ENCODE results near the gene KCNK1. TPM values are rescaled to one million over a fixed set of nuclear protein-coding genes. Genes with fewer than 3 reads are reported as not detected.
A peak's percentile ranks its signal among the peaks of the same experiment; 100 is the strongest.

KCNK1 gene
- total RNA-seq, 1 donor from 2014 or later: not detected

DNA sequence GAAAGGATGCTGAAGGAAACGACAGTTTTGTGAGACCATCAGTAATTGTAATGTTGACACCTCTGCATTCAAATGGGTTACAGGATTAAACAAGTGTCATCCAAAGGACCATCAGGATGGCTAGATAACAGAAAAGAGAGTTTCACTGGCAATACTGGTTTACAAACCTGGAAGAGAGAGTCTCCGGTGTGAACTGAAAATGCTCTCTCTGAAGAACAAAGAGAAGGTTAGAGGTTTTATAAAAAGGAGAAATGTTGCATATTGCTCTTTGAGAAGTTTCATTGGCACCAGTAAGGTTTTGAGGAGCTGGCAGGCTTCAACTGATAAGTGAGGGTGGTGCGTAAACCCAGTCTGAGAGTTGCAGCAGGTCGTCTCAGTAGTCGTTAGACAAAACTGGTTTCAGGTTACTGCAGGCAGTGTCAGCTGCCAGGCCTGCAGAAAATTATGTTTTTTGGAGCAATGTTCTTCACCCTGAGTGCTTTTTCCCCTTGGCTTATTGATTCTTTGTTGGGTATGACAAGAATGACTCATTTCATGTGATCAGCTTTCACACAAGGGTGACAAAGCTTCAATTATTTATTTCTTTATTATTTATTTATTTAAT, 42.2 kb downstream of the KCNK1 start:
- peaks cover 5% of the 10 kb centered on the region for H3K4me1 Mint-ChIP-seq (ENCODE audit: low read depth, unreplicated experiment)
- H3K9me3 Mint-ChIP-seq (ENCODE audit: unreplicated experiment): no peaks in the 10 kb centered on the region
- no peak for DNase-seq
- no peak overlapping the region for H3K27ac Mint-ChIP-seq (ENCODE audit: unreplicated experiment)
- TF ChIP-seq, protein P1, sequence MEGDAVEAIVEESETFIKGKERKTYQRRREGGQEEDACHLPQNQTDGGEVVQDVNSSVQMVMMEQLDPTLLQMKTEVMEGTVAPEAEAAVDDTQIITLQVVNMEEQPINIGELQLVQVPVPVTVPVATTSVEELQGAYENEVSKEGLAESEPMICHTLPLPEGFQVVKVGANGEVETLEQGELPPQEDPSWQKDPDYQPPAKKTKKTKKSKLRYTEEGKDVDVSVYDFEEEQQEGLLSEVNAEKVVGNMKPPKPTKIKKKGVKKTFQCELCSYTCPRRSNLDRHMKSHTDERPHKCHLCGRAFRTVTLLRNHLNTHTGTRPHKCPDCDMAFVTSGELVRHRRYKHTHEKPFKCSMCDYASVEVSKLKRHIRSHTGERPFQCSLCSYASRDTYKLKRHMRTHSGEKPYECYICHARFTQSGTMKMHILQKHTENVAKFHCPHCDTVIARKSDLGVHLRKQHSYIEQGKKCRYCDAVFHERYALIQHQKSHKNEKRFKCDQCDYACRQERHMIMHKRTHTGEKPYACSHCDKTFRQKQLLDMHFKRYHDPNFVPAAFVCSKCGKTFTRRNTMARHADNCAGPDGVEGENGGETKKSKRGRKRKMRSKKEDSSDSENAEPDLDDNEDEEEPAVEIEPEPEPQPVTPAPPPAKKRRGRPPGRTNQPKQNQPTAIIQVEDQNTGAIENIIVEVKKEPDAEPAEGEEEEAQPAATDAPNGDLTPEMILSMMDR (IDR thresholded peaks at IDR 0.05; ENCODE audit: partially characterized antibody, unreplicated experiment): no peak
- H3K27me3 Mint-ChIP-seq (ENCODE audit: unreplicated experiment): peaks cover 5% of the 10 kb centered on the region
- H3K36me3 Mint-ChIP-seq (ENCODE audit: unreplicated experiment): no peaks in the 10 kb centered on the region
- no peak overlapping the region for H3K4me3 Mint-ChIP-seq (ENCODE audit: unreplicated experiment)

- Mint-ChIP-seq H3K4me3 (ENCODE audit: unreplicated experiment) (no peak overlapping the region), H3K9me3 (ENCODE audit: unreplicated experiment) (no peaks in the 10 kb centered on the region), H3K36me3 (ENCODE audit: unreplicated experiment) (no peaks in the 10 kb centered on the region), H3K27me3 (ENCODE audit: unreplicated experiment) (peaks cover 5% of the 10 kb centered on the region), H3K27ac (ENCODE audit: unreplicated experiment) (no peak overlapping the region), H3K4me1 (ENCODE audit: low read depth, unreplicated experiment) (peaks cover 10% of the 10 kb centered on the region)
- TF ChIP-seq, protein P1 (IDR thresholded peaks at IDR 0.05; ENCODE audit: partially characterized antibody, unreplicated experiment): no peak
- no peak for DNase-seq
Measured at GRCh38 chr1:233656687-233657086, 42.8 kb downstream of the KCNK1 start.

GRCh38 chr1:233657466-233657865, 43.6 kb downstream of the KCNK1 start:
- Mint-ChIP-seq H3K4me1 (ENCODE audit: low read depth, unreplicated experiment) (peaks cover 14% of the 10 kb centered on the region), H3K27ac (ENCODE audit: unreplicated experiment) (no peak overlapping the region), H3K27me3 (ENCODE audit: unreplicated experiment) (peaks cover 3% of the 10 kb centered on the region), H3K9me3 (ENCODE audit: unreplicated experiment) (no peaks in the 10 kb centered on the region), H3K4me3 (ENCODE audit: unreplicated experiment) (no peak overlapping the region), H3K36me3 (ENCODE audit: unreplicated experiment) (no peaks in the 10 kb centered on the region)
- DNase-seq: no peak
- TF ChIP-seq, protein P1 (IDR thresholded peaks at IDR 0.05; ENCODE audit: partially characterized antibody, unreplicated experiment): no peak

DNA sequence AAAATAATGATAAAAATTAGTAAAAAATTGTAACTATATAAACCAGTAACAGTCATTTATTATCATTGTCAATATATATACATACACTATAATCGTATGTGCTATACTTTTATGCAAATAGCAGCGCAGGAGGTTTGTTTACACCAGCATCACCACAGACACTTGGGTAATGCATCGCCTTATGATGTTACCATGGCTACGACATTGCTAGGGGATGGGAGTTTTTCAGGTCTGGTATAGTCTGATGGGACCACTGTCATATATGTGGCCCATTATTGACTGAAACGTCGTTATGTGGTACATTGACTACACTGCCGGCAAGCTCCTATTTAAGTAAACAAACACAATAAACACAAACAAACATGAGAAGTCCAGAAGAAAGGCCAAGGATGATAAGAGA, 45.6 kb downstream of the KCNK1 start:
- Mint-ChIP-seq H3K4me1 (ENCODE audit: low read depth, unreplicated experiment) (peaks cover 20% of the 10 kb centered on the region), H3K27ac (ENCODE audit: unreplicated experiment) (no peak overlapping the region), H3K36me3 (ENCODE audit: unreplicated experiment) (no peaks in the 10 kb centered on the region), H3K9me3 (ENCODE audit: unreplicated experiment) (no peaks in the 10 kb centered on the region), H3K27me3 (ENCODE audit: unreplicated experiment) (peaks cover 3% of the 10 kb centered on the region), H3K4me3 (ENCODE audit: unreplicated experiment) (no peak overlapping the region)
- no peak for DNase-seq
- TF ChIP-seq, protein P1 (IDR thresholded peaks at IDR 0.05; ENCODE audit: partially characterized antibody, unreplicated experiment): no peak

DNA sequence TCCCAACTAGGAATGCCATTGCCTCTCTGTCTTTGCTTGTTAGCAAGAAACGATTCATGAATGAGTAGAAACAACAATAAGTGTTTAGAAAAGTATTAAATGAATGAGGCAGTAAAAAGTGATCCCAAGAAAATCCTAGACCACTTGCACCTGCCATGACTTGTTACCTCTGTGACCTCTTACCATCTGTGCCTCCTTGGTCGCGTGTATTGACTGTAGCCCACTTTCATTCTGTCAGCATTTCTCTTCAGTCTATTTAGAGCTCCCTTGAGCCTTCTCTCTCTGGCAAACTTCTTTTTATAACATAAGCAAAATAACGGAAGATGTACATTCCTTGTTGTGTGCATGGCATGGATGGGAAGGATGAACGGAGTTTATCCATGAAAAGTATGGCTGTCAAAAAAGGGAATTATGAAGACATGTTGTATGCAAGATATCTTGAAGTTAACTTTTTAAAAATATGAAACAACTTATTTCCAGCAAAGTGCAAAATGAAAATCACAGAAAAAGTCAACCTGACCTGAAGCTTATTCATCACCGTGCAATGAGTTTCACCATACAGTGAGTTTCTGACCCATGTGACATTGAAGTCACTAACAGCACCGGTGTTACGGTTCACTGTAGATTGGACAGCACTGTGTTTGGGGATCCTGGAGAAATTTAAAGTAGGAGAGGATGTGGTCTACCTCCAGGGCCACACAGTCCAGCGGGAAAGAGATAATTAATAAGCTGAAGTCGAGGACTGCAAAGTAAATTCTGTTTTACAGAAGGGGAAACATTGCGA, 47.7 kb downstream of the KCNK1 start:
- H3K27me3 Mint-ChIP-seq (ENCODE audit: unreplicated experiment): peaks cover 4% of the 10 kb centered on the region
- H3K9me3 Mint-ChIP-seq (ENCODE audit: unreplicated experiment): no peaks in the 10 kb centered on the region
- H3K4me3 Mint-ChIP-seq (ENCODE audit: unreplicated experiment): peak overlapping the region; percentile 27
- H3K36me3 Mint-ChIP-seq (ENCODE audit: unreplicated experiment): no peaks in the 10 kb centered on the region
- DNase-seq: no peak
- H3K4me1 Mint-ChIP-seq (ENCODE audit: low read depth, unreplicated experiment): peaks cover 16% of the 10 kb centered on the region
- TF ChIP-seq, protein P1 (IDR thresholded peaks at IDR 0.05; ENCODE audit: partially characterized antibody, unreplicated experiment): no peak
- H3K27ac Mint-ChIP-seq (ENCODE audit: unreplicated experiment): no peak overlapping the region

All from glutamatergic neuron (in vitro differentiated cells).